Measurements from ENCODE around the gene VDAC2.
"Not testable (repeated sequence)": the region's sequence is repeated elsewhere in the genome, so short reads cannot be mapped to it uniquely, and the experiment has no call there.

VDAC2 gene

DNA sequence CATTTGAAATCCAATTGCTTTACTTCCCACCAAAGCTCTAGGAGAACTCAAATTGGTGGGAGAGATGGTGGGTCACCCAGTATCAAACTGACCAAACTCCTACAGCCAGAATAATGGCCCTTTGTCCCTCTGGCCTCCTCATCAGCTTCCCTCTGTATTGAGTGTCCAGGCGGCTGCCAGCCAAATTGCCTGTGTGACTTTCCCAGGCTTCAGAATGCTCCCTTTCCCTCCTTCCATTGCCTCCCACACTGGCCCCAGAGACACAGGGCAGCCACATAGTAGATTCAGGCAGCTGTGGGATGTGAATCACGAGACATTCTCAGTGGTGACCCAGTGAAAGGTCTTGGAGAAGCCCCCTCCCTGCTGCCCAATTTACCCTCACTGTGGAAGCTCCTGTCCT, 12.7 kb upstream of the VDAC2 start:
- DNase-seq (ENCODE audit: low read depth in 2 of 3, low spot score in 2 of 3): no peak

DNA sequence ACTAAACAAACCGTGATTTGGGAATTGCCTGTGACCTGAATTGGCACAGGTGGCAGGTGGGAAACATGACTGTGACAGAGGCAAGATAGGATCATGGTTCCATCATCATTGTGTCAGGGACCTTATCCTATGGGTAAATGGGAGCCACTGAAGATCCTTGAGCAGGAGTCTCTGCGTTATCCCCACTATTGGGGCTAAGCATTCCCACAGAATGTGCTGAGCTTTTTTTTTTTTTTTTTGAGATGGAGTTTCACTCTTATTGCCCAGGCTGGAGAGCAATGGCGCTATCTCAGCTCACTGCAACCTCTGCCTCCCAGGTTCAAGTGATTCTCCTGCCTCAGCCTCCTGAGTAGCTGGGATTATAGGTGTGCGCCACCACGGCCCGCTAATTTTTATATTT, 10.6 kb upstream of the VDAC2 start:
- DNase-seq (ENCODE audit: low read depth in 2 of 3, low spot score in 2 of 3): not testable (repeated sequence)

DNA sequence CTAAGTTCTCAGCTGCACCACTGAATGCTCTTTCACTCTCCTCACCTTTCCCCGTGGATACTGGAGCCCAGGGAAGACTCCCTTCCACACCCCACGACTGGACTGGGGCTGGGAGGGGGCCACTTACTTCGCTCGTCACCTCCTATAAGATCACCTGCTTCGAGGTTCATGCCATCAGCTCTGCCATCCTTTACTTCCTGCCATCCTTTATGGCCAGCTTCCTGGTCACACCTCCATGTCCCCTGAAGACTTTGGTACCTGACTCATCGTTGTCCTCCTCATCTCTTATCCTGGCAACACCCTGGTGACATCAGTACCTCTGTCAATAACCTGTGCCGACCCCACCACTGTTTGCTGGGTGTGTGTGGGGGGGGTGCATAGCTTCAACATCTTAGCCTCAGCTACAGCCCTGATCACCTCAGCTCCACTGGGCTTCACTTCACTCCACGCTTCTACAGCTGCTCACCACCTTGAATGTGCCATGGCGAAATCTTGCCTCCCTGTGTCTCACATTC, 8.7 kb upstream of the VDAC2 start:
- no peak for DNase-seq (ENCODE audit: low read depth in 2 of 3, low spot score in 2 of 3)

DNA sequence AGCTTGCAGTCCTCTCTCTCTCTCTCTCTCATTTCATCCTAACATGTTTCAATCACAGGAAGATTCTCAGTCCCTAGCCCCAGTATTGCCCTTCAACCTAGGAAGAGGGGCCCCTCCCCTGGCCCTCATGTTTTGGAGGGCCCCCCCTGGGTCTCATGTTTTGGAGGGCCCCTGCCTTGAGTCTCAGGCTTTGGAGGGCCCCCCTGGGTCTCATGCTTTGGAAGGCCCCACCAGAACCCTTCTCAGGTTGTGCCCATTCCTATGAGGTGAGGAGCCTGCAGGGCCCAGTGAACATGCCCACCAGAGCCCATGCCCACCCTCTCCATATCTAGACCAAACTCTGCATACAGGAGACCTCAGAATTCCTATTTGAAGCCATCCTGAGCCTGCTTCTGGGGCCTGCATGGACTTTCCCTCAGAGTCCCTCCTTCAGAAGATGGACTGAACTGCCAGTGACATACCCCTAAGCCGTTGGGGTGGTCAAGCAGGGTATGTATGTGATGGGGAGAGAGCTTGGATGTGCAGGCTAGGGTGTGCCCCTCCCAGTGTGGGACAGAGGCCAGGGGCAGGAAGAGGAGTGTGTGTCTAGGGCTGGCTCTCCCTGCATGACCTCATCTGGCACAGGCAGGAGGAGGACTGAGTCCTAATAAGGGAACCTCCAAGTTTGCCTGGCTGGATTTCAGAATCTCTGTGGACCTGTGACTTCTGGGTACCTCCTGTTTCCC, 8.1 kb upstream of the VDAC2 start:
- no peak for DNase-seq (ENCODE audit: low read depth in 2 of 3, low spot score in 2 of 3)

DNA sequence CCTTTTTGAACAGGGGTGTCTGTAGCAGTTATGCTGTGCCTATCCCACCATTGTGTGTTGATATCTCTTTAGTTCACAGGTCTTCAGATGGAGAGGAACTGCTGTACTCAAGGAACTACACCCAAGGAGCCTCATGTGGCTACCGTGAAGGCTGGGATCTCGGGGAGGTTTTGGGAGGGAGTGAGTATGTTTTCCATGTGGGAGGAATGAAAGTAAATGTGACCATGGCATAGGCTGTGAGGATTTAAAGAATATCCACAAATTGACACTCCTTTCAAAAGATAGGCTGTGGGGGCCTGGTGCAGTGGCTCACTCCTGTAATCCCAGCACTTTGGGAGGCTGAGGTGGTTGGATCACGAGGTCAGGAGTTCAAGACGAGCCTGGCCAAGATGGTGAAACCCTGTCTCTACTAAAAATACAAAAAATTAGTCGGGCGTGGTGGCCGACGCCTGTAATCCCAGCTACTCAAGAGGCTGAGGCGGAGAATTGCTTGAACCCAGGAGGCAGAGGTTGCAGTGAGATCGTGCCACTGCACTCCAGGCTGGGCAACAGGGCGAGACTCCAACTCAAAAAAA, 7.5 kb upstream of the VDAC2 start:
- not testable (repeated sequence) for DNase-seq (ENCODE audit: low read depth in 2 of 3, low spot score in 2 of 3)

DNA sequence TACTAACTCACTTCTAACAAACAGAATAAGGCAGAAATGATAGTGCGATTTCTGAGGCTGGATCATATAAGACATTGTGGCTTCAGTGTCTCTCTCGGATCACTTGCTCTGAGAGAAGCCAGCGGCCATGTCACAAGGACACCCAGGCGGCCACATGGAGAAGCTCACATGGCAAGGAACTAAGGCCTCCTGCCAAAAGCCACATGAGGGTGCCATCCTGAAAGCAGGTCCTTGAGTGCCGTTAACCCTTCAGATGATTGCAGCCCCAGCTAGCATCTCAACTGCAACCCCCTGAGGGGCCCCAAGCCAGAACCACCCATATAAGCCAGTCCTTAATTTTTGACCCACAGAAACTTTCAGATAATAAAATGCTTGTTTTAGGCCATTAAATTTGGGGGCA, 6.9 kb upstream of the VDAC2 start:
- no peak for DNase-seq (ENCODE audit: low read depth in 2 of 3, low spot score in 2 of 3)

DNA sequence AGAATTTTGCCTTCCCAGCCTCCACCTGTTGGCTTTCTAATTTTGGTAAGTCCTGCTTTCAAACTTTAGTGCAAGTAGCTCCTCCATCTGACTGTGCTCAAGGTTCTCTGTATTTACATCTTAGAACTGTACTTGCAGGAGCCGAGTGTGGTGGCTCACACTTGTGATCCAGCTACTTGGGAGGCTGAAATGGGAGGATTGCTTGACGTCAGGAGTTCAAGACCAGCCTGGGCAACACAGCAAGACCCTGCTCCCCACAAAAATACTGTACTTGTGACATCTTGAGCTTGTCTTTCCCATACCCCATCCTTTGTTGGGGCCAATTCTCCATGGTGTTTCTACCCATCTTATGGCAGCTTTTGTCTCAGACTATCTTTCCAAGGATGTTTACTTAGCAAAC, 4.7 kb upstream of the VDAC2 start:
- no peak for DNase-seq (ENCODE audit: low read depth in 2 of 3, low spot score in 2 of 3)

DNA sequence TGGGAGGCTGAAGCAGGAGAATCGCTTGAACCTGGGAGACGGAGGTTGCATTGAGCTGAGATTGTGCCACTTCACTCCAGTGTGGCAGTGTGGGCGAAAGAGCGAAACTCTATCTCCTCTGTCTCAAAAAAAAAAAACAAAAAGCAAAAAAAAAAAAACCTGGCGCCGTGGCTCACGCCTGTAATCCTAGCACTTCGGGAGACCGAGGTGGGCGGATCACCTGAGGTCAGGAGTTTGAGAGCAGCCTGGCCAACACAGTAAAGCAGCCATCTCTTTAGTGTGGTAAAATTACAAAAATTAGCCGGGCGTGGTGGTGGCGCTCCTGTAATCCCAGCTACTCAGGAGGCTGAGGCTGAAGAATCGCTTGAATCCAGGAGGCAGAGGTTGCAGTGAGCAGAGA, 4.0 kb upstream of the VDAC2 start:
- DNase-seq (ENCODE audit: low read depth in 2 of 3, low spot score in 2 of 3): not testable (repeated sequence)

DNA sequence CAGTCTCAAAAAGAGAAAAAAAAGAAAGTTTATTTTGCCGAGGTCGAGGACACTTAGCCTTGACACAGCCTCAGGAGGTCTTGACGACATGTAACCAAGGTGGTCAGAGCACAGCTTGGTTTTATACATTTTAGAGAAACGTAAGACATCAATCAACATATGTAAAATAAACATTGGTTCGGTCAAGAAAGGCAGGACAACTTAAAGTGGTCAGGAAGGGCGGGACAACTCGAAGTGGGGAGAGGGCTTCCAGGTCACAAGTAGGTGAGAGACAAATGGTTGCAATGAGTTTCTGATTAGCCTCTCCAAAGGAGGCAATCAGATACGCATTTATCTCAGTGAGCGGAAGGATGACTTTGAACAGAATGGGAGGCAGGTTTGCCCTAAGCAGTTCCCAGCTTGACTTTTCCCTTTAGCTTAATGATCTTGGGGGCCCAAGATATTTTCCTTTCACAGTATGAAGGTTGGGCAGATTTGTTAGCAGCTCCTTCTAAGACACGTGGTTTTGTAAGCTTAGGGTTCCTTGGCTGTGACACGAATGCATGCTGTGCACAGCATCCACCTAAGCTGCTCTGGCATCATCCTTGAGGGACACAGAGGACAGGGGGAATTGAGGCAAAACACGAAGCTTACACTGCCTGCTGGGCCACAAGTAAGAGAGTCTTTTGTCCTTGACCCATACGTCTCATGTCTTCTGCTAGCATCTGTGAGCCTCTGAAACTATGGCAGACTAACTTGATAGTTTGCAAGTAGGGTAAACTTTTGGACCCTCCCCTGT, 3.3 kb upstream of the VDAC2 start:
- DNase-seq (ENCODE audit: low read depth in 2 of 3, low spot score in 2 of 3): no peak

DNA sequence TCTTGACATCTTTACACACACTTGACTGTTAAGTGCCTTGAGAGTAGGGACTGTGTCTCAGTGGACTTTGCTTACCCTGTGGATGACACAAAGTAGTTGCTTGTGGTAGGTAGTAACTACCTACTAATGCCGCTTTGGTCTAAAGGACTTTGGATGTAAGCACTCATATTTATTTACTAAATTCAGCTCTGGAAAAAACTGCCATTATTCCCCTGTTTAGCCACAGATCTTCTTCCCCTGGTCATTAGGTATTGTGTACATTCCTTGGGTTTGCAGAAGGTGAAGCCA, 2.8 kb upstream of the VDAC2 start:
- DNase-seq (ENCODE audit: low read depth in 2 of 3, low spot score in 2 of 3): no peak

DNA sequence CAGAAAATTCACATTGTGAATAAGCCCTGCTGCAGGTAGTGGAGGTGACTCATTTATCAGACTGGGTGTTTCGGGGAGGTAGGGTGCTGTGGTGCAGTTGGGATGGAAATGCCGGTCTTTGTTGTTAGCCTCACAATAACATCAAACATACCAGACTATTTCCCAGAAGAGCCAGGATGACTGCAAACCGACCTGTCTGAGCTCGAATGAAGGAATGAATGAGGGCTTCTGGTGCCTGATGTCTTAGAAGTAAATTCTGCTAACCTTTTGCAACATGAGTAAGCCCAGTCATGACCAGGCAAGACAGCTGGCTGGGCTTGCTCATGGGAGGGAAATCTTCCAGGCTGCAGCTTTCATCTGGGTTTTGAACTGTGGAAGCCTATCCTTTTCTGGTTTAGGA, 2.4 kb upstream of the VDAC2 start:
- no peak for DNase-seq (ENCODE audit: low read depth in 2 of 3, low spot score in 2 of 3)

DNA sequence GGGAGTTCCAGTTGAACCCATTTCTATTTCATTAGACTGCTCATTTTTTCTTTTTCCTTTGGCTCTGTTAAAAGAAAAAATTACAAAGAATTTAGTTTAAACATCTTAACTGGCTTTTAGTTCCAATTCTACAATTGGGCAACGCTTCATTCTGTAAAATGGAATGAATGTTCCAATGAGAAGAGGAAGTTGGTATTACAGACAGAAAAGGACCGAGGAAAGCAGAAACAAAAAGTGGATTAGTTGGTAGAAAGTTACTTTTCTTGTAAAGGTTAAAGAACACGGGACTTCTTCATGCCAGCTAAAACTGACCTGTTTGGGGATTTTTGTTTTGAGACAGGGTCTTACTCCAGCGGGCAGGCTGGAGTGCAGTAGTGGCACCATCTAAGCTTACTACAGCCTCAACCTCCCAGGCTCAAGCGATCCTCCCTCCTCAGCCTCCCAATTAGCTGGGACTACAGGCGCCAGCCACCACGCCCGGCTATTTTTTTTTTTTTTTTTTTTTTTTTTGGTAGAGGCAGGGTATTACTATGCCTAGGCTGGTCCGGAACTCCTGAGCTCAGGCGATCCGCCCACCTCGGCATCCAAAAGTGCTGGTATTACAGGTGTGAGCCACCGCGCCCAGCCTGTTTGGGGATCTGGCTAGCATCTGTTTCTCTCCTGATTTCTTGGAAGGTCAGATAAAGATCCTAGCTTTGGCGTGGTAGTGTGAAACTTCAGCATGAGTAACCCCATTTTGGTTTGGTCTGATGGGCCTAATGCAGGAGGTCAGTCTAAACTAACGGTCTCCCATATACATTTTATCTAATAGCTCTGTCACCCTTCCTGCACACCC, 1.3 kb upstream of the VDAC2 start:
- DNase-seq (ENCODE audit: low read depth in 2 of 3, low spot score in 2 of 3): no peak

DNA sequence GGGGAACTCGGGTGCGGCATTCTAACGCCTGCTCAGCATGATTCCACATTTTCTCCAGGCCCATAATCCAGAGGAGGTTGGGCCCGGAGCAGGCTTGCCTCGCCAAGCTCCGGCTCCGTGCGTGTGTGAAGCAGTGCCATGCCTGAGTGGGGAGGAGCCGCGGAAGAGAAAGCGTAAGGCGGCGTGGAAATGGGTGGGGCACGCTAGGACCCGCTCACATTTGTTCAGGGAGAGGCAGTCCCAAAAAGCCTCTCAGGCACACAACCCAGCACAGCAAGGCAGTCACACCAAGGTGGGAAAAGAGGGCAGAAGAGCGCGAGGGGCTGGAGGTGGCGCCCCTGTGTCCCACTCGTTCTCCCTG, 695 bp upstream of the VDAC2 start:
- DNase-seq (ENCODE audit: low read depth in 2 of 3, low spot score in 2 of 3): peak; percentile 37 to 48 (median 39)

DNA sequence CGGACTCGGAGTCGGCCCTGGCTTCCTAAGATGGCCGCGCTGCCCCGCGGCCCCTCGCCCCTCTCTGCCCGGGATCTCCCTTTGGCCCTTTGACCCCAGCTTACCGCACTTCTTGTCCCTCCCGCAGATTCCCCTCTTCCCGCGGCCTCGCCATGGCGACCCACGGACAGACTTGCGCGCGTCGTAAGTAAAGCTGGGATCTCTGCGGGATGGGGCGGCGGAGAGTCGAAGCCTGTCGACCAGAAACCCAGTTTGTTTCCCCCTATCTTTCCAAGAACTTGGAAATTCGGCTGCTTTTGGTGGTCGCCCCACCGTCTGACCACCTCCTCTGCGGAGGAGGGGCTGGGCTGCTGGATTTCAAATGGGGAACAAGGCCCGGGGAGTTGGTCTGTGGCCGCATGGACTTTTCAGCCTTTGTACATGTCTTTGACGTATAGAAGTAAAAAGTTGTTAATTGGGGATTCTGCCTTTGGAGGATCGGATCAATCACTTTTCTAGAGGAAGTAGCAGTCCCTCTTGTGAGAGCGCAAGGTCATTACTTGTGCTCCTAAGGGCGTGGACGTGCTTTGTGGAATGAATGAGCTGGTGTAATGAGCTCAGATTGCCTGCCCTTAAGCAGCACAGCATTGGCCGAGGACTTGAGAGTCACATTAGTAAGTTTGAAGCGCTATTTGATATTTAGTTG, 553 bp downstream of the VDAC2 start:
- DNase-seq (ENCODE audit: low read depth in 2 of 3, low spot score in 2 of 3): peak in 1 of 3 experiments; percentile 16

DNA sequence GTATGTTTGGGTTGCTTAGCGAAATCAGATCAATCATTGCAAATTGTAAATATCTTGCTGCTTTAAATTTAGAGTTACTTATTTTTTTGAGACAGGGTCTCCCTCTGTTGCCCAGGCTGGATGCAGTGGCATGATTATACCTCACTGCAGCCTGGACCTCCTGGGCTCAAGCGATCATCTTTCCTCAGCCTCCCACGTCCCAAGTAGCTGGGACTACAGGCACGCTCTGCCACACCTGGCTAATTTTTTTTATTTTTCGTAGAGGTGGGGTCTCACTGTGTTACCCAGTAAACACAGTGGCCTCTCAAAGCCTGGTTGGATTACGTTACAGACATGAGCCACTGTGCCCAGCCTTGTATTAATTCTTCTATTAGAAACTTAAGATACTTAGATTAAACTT, 1.7 kb downstream of the VDAC2 start:
- no peak for DNase-seq (ENCODE audit: low read depth in 2 of 3, low spot score in 2 of 3)

DNA sequence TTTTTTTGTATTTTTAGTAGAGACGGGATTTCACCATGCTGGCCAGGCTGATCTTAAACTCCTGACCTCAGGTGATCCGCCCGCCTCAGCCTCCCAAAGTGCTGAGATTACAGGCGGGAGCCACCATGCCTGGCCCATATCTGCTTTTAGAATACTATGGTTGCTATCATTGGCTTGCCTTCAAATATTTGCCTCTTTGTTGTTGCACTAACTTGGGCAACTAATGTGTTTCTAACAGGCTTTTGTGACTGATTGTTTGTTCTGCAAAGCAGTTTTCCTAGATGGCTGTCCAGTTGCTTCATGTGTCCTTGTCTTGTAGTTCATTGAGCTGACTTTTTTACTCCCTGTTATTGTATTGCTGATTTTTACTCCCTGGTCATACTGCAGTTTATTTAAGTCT, 9.7 kb downstream of the VDAC2 start:
- DNase-seq (ENCODE audit: low read depth in 2 of 3, low spot score in 2 of 3): no peak

DNA sequence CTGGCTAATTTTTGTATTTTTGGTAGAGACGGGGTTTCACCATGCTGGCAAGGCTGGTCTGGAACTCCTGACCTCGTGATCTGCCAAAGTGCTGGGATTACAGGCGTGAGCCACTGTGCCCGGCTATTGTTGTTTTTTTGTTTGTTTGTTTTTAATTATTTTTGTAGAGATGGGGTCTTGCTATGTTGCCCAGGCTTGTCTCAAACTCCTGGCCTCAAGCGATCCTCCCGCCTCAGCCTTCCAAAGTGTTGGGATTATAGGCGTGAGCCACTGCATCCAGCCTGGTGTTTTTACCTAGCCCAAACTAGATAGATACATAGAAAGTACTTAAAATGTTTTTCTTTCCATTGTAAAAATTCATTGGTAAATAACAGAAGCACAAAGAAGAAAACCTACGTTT, 10.9 kb downstream of the VDAC2 start:
- not testable (repeated sequence) for DNase-seq (ENCODE audit: low read depth in 2 of 3, low spot score in 2 of 3)

DNA sequence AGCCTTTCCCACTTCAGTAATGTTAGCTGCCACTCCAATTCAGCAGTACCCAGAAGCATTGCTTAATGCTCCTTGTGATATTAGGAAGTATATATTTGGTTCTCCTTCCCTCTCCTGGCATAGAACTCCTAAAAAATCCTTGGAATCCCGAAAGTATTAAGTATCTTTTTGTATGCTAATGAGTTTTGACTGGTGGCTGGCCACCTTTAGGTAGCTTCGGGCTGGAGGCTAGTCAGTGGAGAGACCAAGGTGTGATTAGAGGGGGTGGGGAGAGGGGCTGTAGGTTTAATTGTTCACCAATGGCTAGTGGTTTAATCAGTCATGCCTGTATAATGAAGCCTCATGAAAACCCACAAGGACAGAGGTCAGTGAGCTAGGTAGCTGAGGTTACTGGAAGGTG, 12.9 kb downstream of the VDAC2 start:
- no peak for DNase-seq (ENCODE audit: low read depth in 2 of 3, low spot score in 2 of 3)

DNA sequence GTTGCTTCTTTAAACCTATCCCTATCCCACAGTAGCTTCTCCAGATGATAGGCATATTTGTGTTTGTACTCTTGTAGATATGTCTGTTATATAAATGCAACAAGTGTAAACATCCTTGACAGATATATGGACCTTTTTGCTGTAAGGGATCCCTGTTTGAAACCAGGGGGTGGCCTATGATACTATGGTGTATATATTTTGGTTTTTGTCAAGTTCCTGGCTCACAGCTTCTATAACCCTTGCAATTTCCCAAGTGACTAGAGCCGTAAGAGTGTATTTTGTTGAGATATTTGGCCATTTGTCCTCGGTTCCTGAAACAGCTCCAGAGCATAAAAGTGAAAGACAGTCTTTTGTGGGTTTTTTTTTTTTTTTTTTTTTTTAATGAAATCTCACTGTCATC, 15.5 kb downstream of the VDAC2 start:
- DNase-seq (ENCODE audit: low read depth in 2 of 3, low spot score in 2 of 3): no peak

DNA sequence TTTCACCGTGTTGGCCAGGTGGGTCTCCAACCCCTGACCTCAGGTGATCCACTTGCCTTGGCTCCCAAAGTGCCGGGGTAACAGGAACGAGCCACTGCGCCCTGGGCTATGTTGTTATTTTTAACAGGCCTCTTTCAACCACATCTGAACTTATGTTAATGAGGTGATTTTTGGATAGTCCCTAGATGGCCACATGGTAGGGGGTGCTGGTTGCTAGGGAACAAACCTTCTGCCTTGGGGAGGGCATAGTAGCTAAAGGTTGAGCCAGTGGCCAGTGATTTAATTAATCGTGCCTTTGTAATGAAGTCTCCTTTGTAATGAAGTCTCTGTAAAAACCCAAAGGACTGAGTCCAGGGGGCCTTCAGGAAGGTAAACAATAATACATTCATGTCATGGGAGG, 16.1 kb downstream of the VDAC2 start:
- DNase-seq (ENCODE audit: low read depth in 2 of 3, low spot score in 2 of 3): no peak

DNA sequence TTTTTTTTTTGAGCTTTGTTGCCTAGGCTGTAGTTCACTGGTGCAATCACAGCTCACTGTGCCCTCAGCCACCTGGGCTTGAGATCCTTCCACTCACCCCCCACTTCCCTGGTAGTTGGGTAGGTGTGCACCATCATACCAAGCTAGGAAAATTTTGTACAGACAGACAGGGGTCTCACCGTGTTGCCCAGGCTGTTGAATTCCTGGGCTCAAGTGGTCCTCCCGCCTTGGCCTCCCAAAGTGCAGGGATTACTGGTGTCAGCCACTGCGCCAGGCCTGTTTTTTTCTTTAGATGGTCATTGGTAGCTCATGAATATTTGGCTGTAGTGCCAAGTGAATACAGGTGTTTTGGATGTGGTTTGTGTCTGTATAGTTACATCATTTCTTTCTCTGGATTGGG, 17.7 kb downstream of the VDAC2 start:
- no peak for DNase-seq (ENCODE audit: low read depth in 2 of 3, low spot score in 2 of 3)

All from activated CD8-positive, alpha-beta memory T cell treated with anti-CD3 and anti-CD28 coated beads for 48 hours (primary cell).